GM21723 (cell line): ENCODE results near the gene B3GAT1.

Source experiments
- ATAC-seq: cut with Tn5 transposase; IDR thresholded peaks from one replicate; pipeline ENCODE4 v1.9.1; 2021; ENCODE audit warnings: mild to moderate bottlenecking, moderate library complexity; ENCODE audit not compliant: unreplicated experiment

B3GAT1 gene

GRCh38 chr11:134410766-134411165 lies 1.3 kb downstream of the B3GAT1 start:
- no peak for ATAC-seq

- no peak for ATAC-seq
Measured at GRCh38 chr11:134409552-134410429, 2.3 kb downstream of the B3GAT1 start.

- no peak for ATAC-seq
Measured at GRCh38 chr11:134407923-134408322, 4.1 kb downstream of the B3GAT1 start.

GRCh38 chr11:134407321-134407828 lies 4.7 kb downstream of the B3GAT1 start:
- no peak for ATAC-seq

GRCh38 chr11:134406264-134407185 lies 5.5 kb downstream of the B3GAT1 start:
- ATAC-seq = no peak

- ATAC-seq = no peak
Measured at GRCh38 chr11:134405841-134406240, 6.2 kb downstream of the B3GAT1 start.

- no peak for ATAC-seq
Measured at GRCh38 chr11:134405436-134405835, 6.6 kb downstream of the B3GAT1 start.

GRCh38 chr11:134404575-134405341 lies 7.3 kb downstream of the B3GAT1 start:
- no peak for ATAC-seq

- ATAC-seq = no peak
Measured at GRCh38 chr11:134402910-134403309, 9.1 kb downstream of the B3GAT1 start.

- ATAC-seq = no peak
Measured at GRCh38 chr11:134401825-134402809, 9.9 kb downstream of the B3GAT1 start.

- ATAC-seq = no peak
Measured at GRCh38 chr11:134399996-134400395, 12.0 kb downstream of the B3GAT1 start.

GRCh38 chr11:134399293-134399654 lies 12.8 kb downstream of the B3GAT1 start:
- no peak for ATAC-seq

GRCh38 chr11:134398644-134399292 lies 13.3 kb downstream of the B3GAT1 start:
- no peak for ATAC-seq

GRCh38 chr11:134398079-134398444 lies 14.0 kb downstream of the B3GAT1 start:
- no peak for ATAC-seq

GRCh38 chr11:134397304-134398078 lies 14.6 kb downstream of the B3GAT1 start:
- no peak for ATAC-seq

- no peak for ATAC-seq
Measured at GRCh38 chr11:134395002-134395401, 17.0 kb downstream of the B3GAT1 start.

GRCh38 chr11:134394311-134394710 lies 17.7 kb downstream of the B3GAT1 start:
- no peak for ATAC-seq

- ATAC-seq = no peak
Measured at GRCh38 chr11:134393638-134394037, 18.4 kb downstream of the B3GAT1 start.
